GM12891 (cell line): ENCODE results near the gene AHCYL2.

Source experiments
- PAX5 ChIP-seq: IDR thresholded peaks from 2 replicates; pipeline ENCODE4 v1.6.1; 2011; ENCODE audit warnings: low read length, moderate library complexity, mild to moderate bottlenecking; ENCODE audit not compliant: insufficient read depth, severe bottlenecking
- POLR2A ChIP-seq: IDR thresholded peaks from 2 replicates; pipeline ENCODE4 v1.6.1; 2011; ENCODE audit warnings: low read depth, low read length, control low read depth
- POLR2AphosphoS5 ChIP-seq: IDR thresholded peaks from 2 replicates; pipeline ENCODE4 v1.6.1; 2011; ENCODE audit warnings: low read depth, low read length, control low read depth
- SPI1 ChIP-seq: IDR thresholded peaks from 2 replicates; pipeline ENCODE4 v1.6.1; 2011; ENCODE audit warnings: low read depth, low read length, control low read depth
- TAF1 ChIP-seq: IDR thresholded peaks from 2 replicates; pipeline ENCODE4 v1.6.1; 2011; ENCODE audit warnings: low read depth, low read length, control low read depth

DNA sequence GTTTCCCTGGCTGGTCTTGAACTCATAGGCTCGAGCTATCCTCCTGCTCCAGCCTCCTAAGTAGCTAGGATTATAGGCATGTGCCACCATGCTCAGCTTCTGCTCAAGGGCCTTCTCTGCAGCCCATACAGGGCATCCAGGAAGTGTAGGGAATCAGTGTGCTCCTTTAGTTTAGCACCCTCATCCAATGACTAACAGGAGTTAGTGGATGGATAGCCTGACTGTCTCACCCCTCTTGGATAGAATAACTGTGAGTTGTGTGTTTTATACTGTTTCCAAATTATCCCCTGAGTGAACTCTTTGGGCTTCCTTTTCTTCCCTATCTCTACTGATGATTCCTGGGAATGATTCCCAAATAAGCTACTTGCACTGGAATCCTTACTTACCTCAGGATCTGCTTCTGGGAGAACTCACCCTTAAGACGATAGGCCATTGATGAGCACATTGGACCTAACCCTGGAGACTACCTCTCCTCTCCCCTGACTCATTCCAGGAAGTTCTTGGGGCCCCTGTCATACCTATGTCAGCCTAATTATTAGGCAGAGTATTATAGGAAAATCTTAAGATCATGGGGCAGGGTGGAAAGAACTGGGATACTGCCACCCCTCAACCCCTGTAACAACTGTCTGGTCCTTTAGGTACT, 227.9 kb downstream of the AHCYL2 start:
- TF ChIP-seq POLR2AphosphoS5: no peak
- TF ChIP-seq POLR2A: no peak
- no peak for TF ChIP-seq TAF1
- TF ChIP-seq PAX5: no peak
- TF ChIP-seq SPI1: no peak
